Measurements from ENCODE around the gene TCN1.
"Not testable (repeated sequence)": the region's sequence is repeated elsewhere in the genome, so short reads cannot be mapped to it uniquely, and the experiment has no call there.

The TCN1 gene

GRCh38 chr11:59857439-59858434 is 8.6 kb downstream of the TCN1 start:
- in situ Hi-C loops (cut with HindIII; ENCODE audit: low sequenced_read_pairs) = no loop called here

- in situ Hi-C loops (cut with HindIII; ENCODE audit: low sequenced_read_pairs) = no loop called here
Measured at GRCh38 chr11:59854871-59855270, 11.4 kb downstream of the TCN1 start.

GRCh38 chr11:59851416-59851815 is 14.9 kb downstream of the TCN1 start:
- in situ Hi-C loops (cut with HindIII; ENCODE audit: low sequenced_read_pairs) = not testable (repeated sequence)

GRCh38 chr11:59849551-59849950 is 16.7 kb downstream of the TCN1 start:
- in situ Hi-C loops (cut with HindIII; ENCODE audit: low sequenced_read_pairs) = not testable (repeated sequence)

- in situ Hi-C loops (cut with HindIII; ENCODE audit: low sequenced_read_pairs) = no loop called here
Measured at GRCh38 chr11:59849129-59849528, 17.2 kb downstream of the TCN1 start.

GRCh38 chr11:59848439-59848838 is 17.8 kb downstream of the TCN1 start:
- in situ Hi-C loops (cut with HindIII; ENCODE audit: low sequenced_read_pairs) = not testable (repeated sequence)

- in situ Hi-C loops (cut with HindIII; ENCODE audit: low sequenced_read_pairs) = no loop called here
Measured at GRCh38 chr11:59847626-59848025, 18.7 kb downstream of the TCN1 start.

GRCh38 chr11:59846556-59846955 is 19.7 kb downstream of the TCN1 start:
- in situ Hi-C loops (cut with HindIII; ENCODE audit: low sequenced_read_pairs) = no loop called here

GRCh38 chr11:59845399-59845798 is 20.9 kb downstream of the TCN1 start, which contains the start of gene CBLIF:
TSS of gene CBLIF (minus strand) at chr11:59845499. CDS start at chr11:59845453, 46 bp downstream.
- in situ Hi-C loops (cut with HindIII; ENCODE audit: low sequenced_read_pairs) = no loop called here

GRCh38 chr11:59842316-59842715 is 24.0 kb downstream of the TCN1 start:
- in situ Hi-C loops (cut with HindIII; ENCODE audit: low sequenced_read_pairs) = no loop called here

- in situ Hi-C loops (cut with HindIII; ENCODE audit: low sequenced_read_pairs) = no loop called here
Measured at GRCh38 chr11:59841514-59841913, 24.8 kb downstream of the TCN1 start.

GRCh38 chr11:59839615-59840014 is 26.7 kb downstream of the TCN1 start:
- in situ Hi-C loops (cut with HindIII; ENCODE audit: low sequenced_read_pairs) = no loop called here

- in situ Hi-C loops (cut with HindIII; ENCODE audit: low sequenced_read_pairs) = no loop called here
Measured at GRCh38 chr11:59833602-59834001, 32.7 kb downstream of the TCN1 start.

GRCh38 chr11:59829358-59829757 is 36.9 kb downstream of the TCN1 start:
- in situ Hi-C loops (cut with HindIII; ENCODE audit: low sequenced_read_pairs) = no loop called here

GRCh38 chr11:59822989-59823566 is 43.2 kb downstream of the TCN1 start:
- in situ Hi-C loops (cut with HindIII; ENCODE audit: low sequenced_read_pairs) = no loop called here

- in situ Hi-C loops (cut with HindIII; ENCODE audit: low sequenced_read_pairs) = no loop called here
Measured at GRCh38 chr11:59818572-59818971, 47.7 kb downstream of the TCN1 start.

- in situ Hi-C loops (cut with HindIII; ENCODE audit: low sequenced_read_pairs) = not testable (repeated sequence)
Measured at GRCh38 chr11:59816434-59816833, 49.9 kb downstream of the TCN1 start.

GRCh38 chr11:59815754-59816153 is 50.5 kb downstream of the TCN1 start:
- in situ Hi-C loops (cut with HindIII; ENCODE audit: low sequenced_read_pairs) = no loop called here

GRCh38 chr11:59814021-59814420 is 52.3 kb downstream of the TCN1 start:
- in situ Hi-C loops (cut with HindIII; ENCODE audit: low sequenced_read_pairs) = no loop called here

- in situ Hi-C loops (cut with HindIII; ENCODE audit: low sequenced_read_pairs) = no loop called here
Measured at GRCh38 chr11:59813364-59813763, 52.9 kb downstream of the TCN1 start.

GRCh38 chr11:59812220-59812619 is 54.1 kb downstream of the TCN1 start:
- in situ Hi-C loops (cut with HindIII; ENCODE audit: low sequenced_read_pairs) = no loop called here

GRCh38 chr11:59810911-59811259 is 55.4 kb downstream of the TCN1 start:
- in situ Hi-C loops (cut with HindIII; ENCODE audit: low sequenced_read_pairs) = no loop called here
